ENCODE results near the gene DDX51. TPM values are rescaled to one million over a fixed set of nuclear protein-coding genes. Genes with fewer than 3 reads are reported as not detected.
A peak's percentile ranks its signal among the peaks of the same experiment; 100 is the strongest.

DDX51 gene
- total and polyA plus RNA-seq, 2 of the 13 experiments (the other 11 are each of a cell fraction or from before 2014, with no cell fraction given) = 10.1 TPM

DNA sequence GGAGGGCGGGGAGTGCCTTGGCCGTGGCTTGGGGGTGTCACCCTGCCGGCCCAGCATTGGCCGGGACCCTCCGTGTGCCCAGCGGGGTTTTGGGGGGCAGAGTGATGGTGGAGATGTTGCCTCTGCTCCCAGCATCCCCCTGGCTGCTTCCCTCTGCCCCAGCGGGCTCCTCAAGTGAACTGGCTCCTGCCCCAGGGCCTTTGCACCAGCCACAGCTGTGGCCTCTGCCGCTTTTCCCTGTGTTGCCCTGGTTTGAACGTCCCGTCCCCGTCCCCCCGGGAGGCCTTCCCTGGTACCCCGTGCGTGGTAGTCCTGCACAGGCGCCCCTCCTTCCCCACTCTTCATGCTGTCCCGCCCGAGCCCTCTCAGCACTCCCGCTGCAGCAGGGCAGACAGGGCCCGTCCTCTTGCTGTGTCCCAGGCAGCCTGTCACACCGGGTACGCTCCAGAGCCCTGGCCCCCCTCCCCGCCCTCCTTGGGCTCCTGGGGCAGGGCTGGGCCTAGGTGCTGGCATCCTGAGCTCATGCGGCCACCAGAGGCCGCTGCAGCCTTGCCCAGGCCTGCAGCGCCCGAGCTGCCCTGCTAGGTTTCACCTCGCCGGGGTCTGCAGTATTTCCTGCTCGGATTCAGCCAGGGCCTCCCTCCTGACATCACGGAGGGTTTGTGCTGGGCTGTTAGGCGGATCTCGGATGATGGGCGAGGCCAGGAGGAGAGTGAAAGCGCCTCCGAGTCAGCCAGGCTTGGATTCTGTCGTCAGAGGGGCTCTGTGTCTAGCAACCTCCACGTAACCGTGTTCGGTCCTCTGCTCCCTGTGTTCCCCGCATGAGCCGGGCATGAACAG lies 9.6 kb upstream of the DDX51 start (continued):
- TF ChIP-seq, protein P1, sequence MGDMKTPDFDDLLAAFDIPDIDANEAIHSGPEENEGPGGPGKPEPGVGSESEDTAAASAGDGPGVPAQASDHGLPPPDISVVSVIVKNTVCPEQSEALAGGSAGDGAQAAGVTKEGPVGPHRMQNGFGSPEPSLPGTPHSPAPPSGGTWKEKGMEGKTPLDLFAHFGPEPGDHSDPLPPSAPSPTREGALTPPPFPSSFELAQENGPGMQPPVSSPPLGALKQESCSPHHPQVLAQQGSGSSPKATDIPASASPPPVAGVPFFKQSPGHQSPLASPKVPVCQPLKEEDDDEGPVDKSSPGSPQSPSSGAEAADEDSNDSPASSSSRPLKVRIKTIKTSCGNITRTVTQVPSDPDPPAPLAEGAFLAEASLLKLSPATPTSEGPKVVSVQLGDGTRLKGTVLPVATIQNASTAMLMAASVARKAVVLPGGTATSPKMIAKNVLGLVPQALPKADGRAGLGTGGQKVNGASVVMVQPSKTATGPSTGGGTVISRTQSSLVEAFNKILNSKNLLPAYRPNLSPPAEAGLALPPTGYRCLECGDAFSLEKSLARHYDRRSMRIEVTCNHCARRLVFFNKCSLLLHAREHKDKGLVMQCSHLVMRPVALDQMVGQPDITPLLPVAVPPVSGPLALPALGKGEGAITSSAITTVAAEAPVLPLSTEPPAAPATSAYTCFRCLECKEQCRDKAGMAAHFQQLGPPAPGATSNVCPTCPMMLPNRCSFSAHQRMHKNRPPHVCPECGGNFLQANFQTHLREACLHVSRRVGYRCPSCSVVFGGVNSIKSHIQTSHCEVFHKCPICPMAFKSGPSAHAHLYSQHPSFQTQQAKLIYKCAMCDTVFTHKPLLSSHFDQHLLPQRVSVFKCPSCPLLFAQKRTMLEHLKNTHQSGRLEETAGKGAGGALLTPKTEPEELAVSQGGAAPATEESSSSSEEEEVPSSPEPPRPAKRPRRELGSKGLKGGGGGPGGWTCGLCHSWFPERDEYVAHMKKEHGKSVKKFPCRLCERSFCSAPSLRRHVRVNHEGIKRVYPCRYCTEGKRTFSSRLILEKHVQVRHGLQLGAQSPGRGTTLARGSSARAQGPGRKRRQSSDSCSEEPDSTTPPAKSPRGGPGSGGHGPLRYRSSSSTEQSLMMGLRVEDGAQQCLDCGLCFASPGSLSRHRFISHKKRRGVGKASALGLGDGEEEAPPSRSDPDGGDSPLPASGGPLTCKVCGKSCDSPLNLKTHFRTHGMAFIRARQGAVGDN (CRISPR knock-in tag; IDR thresholded peaks at IDR 0.05) = no peak; the same call in 1 of the 2 replicates
- TF ChIP-seq ATF7 (IDR thresholded peaks at IDR 0.05) (no peak), ATF7 (CRISPR knock-in tag; IDR thresholded peaks at IDR 0.05) (no peak), AHR (CRISPR knock-in tag; IDR thresholded peaks at IDR 0.05) (no peak), ZNF768 (CRISPR knock-in tag; IDR thresholded peaks at IDR 0.05) (no peak; the same call in 1 of the 2 replicates), MAF1 (CRISPR knock-in tag; IDR thresholded peaks at IDR 0.05; ENCODE audit: borderline replicate concordance) (no peak), XBP1 (CRISPR knock-in tag; IDR thresholded peaks at IDR 0.05) (no peak), HNRNPLL (IDR thresholded peaks at IDR 0.05; ENCODE audit: low read depth, low read length, poor library complexity, severe bottlenecking) (peak; percentile 22), KLF15 (CRISPR knock-in tag; IDR thresholded peaks at IDR 0.05; ENCODE audit: borderline replicate concordance) (no peak), CBX5 (CRISPR knock-in tag; IDR thresholded peaks at IDR 0.05; ENCODE audit: borderline replicate concordance) (no peak)
- TF ChIP-seq, protein P2, sequence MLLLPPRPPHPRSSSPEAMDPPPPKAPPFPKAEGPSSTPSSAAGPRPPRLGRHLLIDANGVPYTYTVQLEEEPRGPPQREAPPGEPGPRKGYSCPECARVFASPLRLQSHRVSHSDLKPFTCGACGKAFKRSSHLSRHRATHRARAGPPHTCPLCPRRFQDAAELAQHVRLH (CRISPR knock-in tag; IDR thresholded peaks at IDR 0.05; ENCODE audit: borderline replicate concordance, low read depth) = no peak
- TF ChIP-seq, protein P3, sequence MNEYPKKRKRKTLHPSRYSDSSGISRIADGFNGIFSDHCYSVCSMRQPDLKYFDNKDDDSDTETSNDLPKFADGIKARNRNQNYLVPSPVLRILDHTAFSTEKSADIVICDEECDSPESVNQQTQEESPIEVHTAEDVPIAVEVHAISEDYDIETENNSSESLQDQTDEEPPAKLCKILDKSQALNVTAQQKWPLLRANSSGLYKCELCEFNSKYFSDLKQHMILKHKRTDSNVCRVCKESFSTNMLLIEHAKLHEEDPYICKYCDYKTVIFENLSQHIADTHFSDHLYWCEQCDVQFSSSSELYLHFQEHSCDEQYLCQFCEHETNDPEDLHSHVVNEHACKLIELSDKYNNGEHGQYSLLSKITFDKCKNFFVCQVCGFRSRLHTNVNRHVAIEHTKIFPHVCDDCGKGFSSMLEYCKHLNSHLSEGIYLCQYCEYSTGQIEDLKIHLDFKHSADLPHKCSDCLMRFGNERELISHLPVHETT (CRISPR knock-in tag; conservative IDR thresholded peaks at IDR 0.05) = no peak
- TF ChIP-seq, protein P4, sequence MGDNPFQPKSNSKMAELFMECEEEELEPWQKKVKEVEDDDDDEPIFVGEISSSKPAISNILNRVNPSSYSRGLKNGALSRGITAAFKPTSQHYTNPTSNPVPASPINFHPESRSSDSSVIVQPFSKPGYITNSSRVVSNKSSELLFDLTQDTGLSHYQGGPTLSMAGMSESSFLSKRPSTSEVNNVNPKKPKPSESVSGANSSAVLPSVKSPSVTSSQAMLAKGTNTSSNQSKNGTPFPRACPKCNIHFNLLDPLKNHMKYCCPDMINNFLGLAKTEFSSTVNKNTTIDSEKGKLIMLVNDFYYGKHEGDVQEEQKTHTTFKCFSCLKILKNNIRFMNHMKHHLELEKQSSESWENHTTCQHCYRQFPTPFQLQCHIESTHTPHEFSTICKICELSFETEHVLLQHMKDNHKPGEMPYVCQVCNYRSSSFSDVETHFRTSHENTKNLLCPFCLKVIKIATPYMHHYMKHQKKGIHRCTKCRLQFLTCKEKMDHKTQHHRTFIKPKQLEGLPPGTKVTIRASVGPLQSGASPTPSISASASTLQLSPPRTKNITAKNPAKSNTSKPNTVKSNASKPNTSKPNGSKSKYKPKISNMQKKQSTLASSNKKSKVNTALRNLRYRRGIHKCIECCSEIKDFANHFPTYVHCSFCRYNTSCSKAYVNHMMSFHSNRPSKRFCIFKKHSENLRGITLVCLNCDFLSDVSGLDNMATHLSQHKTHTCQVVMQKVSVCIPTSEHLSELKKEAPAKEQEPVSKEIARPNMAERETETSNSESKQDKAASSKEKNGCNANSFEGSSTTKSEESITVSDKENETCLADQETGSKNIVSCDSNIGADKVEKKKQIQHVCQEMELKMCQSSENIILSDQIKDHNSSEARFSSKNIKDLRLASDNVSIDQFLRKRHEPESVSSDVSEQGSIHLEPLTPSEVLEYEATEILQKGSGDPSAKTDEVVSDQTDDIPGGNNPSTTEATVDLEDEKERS (CRISPR knock-in tag; IDR thresholded peaks at IDR 0.05) = no peak; the same call in 1 of the 2 replicates
- TF ChIP-seq, protein P5, sequence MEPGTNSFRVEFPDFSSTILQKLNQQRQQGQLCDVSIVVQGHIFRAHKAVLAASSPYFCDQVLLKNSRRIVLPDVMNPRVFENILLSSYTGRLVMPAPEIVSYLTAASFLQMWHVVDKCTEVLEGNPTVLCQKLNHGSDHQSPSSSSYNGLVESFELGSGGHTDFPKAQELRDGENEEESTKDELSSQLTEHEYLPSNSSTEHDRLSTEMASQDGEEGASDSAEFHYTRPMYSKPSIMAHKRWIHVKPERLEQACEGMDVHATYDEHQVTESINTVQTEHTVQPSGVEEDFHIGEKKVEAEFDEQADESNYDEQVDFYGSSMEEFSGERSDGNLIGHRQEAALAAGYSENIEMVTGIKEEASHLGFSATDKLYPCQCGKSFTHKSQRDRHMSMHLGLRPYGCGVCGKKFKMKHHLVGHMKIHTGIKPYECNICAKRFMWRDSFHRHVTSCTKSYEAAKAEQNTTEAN (CRISPR knock-in tag; conservative IDR thresholded peaks at IDR 0.05) = no peak
- TF ChIP-seq, protein P6, sequence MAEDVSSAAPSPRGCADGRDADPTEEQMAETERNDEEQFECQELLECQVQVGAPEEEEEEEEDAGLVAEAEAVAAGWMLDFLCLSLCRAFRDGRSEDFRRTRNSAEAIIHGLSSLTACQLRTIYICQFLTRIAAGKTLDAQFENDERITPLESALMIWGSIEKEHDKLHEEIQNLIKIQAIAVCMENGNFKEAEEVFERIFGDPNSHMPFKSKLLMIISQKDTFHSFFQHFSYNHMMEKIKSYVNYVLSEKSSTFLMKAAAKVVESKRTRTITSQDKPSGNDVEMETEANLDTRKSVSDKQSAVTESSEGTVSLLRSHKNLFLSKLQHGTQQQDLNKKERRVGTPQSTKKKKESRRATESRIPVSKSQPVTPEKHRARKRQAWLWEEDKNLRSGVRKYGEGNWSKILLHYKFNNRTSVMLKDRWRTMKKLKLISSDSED (CRISPR knock-in tag; IDR thresholded peaks at IDR 0.05) = no peak
- TF ChIP-seq, protein P7, sequence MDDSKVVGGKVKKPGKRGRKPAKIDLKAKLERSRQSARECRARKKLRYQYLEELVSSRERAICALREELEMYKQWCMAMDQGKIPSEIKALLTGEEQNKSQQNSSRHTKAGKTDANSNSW (CRISPR knock-in tag; IDR thresholded peaks at IDR 0.05; ENCODE audit: borderline replicate concordance) = no peak
